Type B pancreatic cell (in vitro differentiated cells): ENCODE data around the gene ZNF205. TPM values are rescaled to one million over a fixed set of nuclear protein-coding genes. Genes with fewer than 3 reads are reported as not detected.

Experiments
- DNase-seq: peaks from one replicate; pipeline ENCODE4 v3.0.0; 2021; ENCODE audit warnings: mixed read lengths; ENCODE audit not compliant: unreplicated experiment; ENCODE audit errors: extremely low spot score
- H3K27ac Mint-ChIP-seq: 2 replicates; pipeline ENCODE4 v1.8.0; 2021; ENCODE audit warnings: mild to moderate bottlenecking, mixed read lengths
- H3K27me3 Mint-ChIP-seq: 2 replicates; pipeline ENCODE4 v1.8.0; 2021; ENCODE audit warnings: mixed read lengths
- H3K36me3 Mint-ChIP-seq: 2 replicates; pipeline ENCODE4 v1.8.0; 2021; ENCODE audit warnings: mixed read lengths
- H3K4me1 Mint-ChIP-seq: one replicate; pipeline ENCODE4 v1.8.0; 2021; ENCODE audit warnings: mixed read lengths; ENCODE audit not compliant: unreplicated experiment
- H3K4me3 Mint-ChIP-seq: 2 replicates; pipeline ENCODE4 v1.8.0; 2021; ENCODE audit warnings: mild to moderate bottlenecking, mixed read lengths
- H3K9me3 Mint-ChIP-seq: 2 replicates; pipeline ENCODE4 v1.8.0; 2021; ENCODE audit warnings: mixed read lengths
- CTCF ChIP-seq: fragments of 200-600 bp; sonication (generic); conservative IDR thresholded peaks from 2 replicates; pipeline ENCODE4 v1.5.0; 2021; ENCODE audit warnings: antibody characterized with exemption, mild to moderate bottlenecking
- total RNA-seq: library from RNA; stranded (reverse); gene quantifications from 2 replicates; pipeline ENCODE4 v1.2.1, GENCODE V29; 2021; ENCODE audit warnings: low replicate concordance

The ZNF205 gene
- total RNA-seq, 1 donor from 2014 or later: 15.0 TPM

DNA sequence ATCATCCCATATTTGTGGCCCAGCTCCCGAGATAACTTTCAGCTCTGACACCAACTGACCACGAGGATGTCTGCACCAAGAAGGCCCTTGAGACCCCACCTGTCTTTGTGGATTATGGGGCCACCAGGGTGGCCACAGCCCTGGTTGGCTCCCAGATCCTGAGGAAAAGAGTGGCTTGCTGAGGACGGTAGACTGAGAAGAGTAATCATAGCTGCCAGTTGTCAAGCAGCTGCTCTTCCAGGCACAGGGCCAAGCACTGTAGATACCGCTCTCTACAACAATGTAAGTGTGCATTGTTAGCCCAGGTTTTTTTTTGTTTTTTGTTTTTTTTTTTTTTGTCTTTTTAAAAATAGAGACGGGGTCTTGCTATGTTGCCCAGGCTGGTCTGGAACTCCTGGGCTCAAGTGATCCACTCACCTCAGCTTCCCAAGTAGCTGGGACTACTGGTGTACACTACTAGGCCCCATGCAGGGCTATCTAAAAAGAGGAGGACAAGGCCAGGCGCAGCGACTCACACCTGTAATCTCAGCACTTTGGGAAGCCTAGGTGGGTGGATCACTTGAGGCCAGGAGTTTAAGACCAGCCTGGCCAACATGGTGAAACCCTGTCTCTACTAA is 9.6 kb downstream of the ZNF205 start:
- H3K4me1 Mint-ChIP-seq: peaks cover 5% of the 10 kb centered on the region
- H3K9me3 Mint-ChIP-seq: no peaks in the 10 kb centered on the region
- H3K27ac Mint-ChIP-seq: no peak overlapping the region
- no peak for TF ChIP-seq CTCF
- H3K27me3 Mint-ChIP-seq: no peaks in the 10 kb centered on the region
- DNase-seq: no peak
- H3K36me3 Mint-ChIP-seq: peaks cover 3% of the 10 kb centered on the region
- H3K4me3 Mint-ChIP-seq: no peak overlapping the region

- Mint-ChIP-seq H3K27ac (no peak overlapping the region), H3K27me3 (no peaks in the 10 kb centered on the region), H3K36me3 (peaks cover 3% of the 10 kb centered on the region), H3K4me1 (peaks cover 10% of the 10 kb centered on the region), H3K4me3 (peak overlapping the region; percentile 95), H3K9me3 (no peaks in the 10 kb centered on the region)
- DNase-seq: no peak
- no peak for TF ChIP-seq CTCF
These were observed 10.7 kb downstream of the ZNF205 start for GRCh38 chr16:3122926-3123570.

- DNase-seq: peak; percentile 96
- TF ChIP-seq CTCF: peak; percentile 24
- peaks cover 11% of the 10 kb centered on the region for H3K4me1 Mint-ChIP-seq
- peak overlapping the region; percentile 93 for H3K27ac Mint-ChIP-seq
- no peaks in the 10 kb centered on the region for H3K9me3 Mint-ChIP-seq
- peaks cover 3% of the 10 kb centered on the region for H3K36me3 Mint-ChIP-seq
- no peaks in the 10 kb centered on the region for H3K27me3 Mint-ChIP-seq
- H3K4me3 Mint-ChIP-seq: peak overlapping the region; percentile 95
These were observed 11.8 kb downstream of the ZNF205 start for GRCh38 chr16:3123986-3124886.

- no peak overlapping the region for H3K4me3 Mint-ChIP-seq
These were observed 15.4 kb downstream of the ZNF205 start for GRCh38 chr16:3127745-3128144.

More at GRCh38 chr16:3127745-3128144, 15.4 kb downstream of the ZNF205 start:
- no peak for TF ChIP-seq CTCF
- Mint-ChIP-seq H3K9me3 (no peaks in the 10 kb centered on the region), H3K27me3 (no peaks in the 10 kb centered on the region), H3K36me3 (peaks cover 14% of the 10 kb centered on the region), H3K4me1 (peaks cover 22% of the 10 kb centered on the region), H3K27ac (no peak overlapping the region)
- DNase-seq: no peak
